GM19397 (cell line): ENCODE results near the gene AHCYL2.
"Not testable (repeated sequence)": the region's sequence is repeated elsewhere in the genome, so short reads cannot be mapped to it uniquely, and the experiment has no call there.

ENCODE experiments used
- ATAC-seq: cut with Tn5 transposase; IDR thresholded peaks from one replicate; pipeline ENCODE4 v1.9.1; 2021; ENCODE audit warnings: mild to moderate bottlenecking, moderate library complexity; ENCODE audit not compliant: unreplicated experiment

The AHCYL2 gene

DNA sequence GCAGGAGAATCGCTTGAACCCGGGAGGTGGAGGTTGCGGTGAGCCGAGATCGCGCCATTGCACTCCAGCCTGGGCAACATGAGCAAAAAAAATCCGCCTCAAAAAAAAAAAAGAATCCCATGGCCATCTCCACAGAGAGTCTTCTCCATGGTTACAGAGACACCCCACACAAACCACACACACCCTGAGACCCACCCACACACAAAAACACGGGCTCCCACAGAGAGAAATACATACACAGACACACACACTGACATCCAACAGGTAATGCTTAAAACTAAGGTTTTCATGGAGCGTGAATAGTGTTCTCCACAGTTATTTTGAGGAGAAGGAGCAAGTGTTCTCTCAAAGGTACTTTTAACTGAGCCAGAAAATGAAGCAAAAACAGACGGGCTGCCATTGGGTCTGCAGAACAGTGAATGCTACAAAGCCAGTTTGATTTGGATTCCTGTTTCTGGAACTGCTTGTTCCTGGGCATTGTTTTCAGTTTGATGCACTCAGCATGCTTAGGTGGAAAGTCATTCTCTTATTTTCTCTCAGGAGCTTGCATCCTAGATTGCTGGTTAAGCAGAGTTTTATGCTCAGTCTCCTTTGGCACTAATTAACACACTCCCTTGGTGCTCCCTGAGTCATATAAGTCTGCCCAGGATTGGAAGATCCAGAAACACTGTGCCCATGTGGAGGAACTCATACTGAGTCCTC is 15.4 kb downstream of the AHCYL2 start:
- no peak for ATAC-seq

DNA sequence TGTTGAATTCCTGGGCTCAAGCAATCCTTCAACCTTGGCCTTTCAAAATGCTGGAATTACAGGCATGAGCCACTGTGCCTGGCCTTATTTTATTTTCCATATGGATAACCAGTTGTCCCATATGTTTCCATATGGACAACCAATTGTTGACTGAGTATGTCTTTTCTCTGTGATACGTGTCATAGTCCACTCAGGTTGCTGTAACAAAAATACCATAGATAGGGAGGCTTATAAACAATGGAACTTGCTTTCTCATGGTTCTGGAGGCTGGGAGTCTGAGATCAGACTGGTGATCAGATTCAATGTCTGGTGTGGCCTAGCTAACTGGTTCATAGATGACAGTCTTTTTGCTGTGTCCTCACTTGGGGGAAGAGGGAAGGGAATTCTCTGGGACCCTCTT is 19.4 kb downstream of the AHCYL2 start:
- ATAC-seq, result no peak

DNA sequence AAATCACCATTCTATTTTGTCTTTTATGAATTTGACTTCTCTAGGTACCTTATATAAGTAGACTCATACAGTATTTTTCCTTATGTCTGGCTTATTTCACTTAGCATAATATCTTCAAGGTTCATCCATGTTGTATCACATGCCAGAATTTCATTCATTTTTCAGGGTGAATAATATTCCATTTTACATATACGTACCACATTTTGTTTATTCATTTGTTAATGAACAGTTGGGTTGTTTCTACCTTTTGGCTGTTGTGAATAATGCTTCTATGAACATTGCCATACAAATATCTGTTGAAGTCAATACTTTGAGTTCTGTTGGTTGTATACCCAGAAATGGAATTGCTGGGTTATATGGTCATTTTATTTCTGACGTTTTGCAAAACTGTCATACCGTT is 20.7 kb downstream of the AHCYL2 start:
- no peak for ATAC-seq

DNA sequence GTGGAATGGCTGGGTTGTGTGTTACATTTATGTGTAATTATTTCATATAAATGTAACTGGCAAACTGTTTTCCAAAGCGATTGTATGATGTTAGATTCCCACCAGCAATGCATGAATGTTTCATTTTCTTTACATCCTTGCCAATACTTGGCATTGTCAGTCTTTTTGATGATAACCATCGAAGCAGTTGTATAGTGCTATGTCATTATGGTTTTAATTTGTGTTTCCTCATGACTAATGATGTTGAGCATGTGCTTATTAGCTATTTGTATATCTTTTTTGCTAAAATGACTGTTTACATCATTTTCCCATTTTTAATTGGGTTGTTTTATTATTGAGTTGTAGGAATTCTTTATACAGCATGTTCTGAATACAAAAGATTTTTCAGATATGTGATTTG is 22.3 kb downstream of the AHCYL2 start:
- ATAC-seq, result no peak

DNA sequence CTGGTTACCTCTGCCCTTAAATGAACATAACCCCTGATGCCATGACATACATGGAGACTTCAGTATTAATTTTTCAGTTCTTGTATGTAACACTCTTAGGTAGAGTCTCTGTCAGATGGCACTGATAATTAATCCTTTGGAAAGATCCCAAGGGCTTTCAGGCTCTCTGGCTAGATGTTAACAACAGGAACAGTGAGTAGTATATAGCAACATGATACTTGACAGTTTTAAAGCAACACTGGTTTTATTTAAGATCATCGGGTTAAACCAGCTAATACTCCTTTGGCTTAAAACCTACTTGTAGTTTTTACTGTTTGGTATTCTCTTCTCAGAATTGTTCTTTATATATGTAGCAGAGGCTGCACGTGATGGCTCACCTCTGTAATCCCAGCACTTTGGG is 27.3 kb downstream of the AHCYL2 start:
- no peak for ATAC-seq

DNA sequence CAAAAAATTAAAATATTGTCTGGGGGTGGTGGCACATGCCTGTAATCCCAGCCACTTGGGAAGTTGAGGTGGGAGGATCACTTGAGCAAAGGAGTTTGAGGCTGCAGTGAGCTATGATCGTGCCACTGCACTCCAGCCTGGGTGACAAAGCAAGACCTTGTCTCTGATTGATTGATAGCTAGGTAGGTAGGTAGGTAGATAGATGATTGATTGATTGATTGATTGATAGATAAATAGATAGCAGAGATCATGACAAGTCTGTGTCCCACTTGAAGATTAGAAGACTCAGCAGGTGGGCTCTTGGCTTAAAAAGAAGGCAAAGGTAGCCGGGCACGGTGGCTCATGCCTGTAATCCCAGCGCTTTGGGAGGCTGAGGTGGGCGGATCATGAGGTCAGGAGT is 27.8 kb downstream of the AHCYL2 start:
- ATAC-seq, result not testable (repeated sequence)

DNA sequence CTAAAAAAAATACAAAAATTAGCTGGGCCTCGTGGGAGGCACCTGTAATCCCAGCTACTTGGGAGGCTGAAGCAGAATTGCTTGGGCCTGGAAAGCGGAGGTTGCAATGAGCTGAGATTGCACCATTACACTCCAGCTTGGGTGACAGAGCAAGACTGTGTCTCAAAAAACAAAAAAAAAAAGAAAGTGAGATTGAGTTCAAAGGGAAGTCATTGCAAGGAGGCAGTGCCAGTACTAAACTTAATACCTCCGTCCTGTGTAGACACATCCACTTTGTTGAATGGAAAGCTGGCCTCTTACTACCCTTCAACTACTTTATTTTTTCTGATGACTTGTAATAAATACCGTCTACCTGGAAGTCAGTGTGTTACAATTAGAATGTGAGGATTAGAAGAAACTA is 31.0 kb downstream of the AHCYL2 start:
- no peak for ATAC-seq

DNA sequence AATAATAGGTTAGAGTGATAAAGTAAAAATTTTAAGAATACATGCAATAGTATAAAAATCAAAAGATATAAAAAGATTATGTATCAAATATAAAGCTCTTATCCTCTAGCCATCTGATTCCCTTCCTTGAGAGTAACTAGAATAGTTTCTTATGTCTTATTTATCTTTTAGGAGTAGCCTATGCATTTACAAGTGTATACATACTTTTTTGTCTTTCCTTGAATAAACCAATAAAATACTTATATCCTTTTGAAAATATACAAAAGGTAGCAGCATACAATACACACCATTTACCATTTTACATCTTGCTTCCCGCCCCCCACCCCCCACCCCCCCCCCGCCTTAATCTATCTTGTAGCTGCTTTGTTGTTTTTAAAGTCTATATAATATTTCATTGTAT is 31.4 kb downstream of the AHCYL2 start:
- ATAC-seq, result no peak

DNA sequence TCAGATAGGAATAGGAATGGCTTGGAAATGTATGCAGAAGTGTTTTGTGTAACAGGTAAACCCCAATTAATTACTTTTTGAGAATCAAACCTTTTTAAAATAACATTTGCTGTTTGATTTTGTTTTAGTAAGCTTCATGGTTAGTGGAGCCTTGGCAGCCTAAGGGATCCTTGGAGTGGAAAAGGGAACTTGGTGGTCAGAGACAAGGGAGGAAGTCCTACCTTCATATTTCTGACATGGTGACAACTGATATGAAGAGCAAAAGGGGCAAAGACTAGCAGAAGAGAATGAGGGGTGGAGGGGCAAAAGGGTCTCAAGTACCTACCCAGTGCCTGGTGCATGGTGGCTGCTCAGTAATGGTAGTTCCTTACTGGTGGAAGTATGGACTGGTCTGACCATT is 32.3 kb downstream of the AHCYL2 start:
- no peak for ATAC-seq

DNA sequence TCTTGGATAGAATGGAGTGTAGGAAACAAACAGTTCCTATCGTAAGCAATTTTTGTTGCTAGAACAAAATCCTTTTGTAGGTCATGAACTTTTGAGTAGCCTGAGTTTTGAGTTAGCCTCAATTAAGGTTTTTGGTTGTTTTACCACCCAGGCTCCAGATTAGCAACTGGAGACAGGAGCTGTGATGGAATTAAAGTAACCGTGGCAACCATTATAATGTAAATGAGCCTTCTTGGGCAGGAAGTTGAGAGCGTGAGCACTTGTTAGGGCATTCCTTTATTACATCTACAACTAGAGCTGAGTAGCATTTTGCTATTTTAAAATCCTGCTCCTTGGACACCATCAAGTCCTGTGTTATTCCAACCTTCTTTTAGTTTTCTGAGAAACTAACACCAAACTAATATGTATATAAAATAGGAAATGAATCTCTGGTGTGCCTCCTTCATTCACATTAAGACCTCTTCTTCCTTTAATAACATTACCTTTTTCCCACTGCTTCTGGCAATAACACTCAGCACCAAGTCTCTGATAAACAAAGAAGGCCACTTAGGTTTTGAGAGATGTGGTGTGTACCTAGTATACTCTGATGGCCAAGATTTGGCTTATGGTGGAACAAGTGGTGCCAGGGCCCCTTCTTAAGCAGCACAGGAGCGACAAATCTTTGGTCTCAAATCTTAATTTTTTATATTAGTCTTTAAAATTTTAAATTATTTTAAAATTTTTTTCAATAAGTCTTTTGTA is 34.0 kb downstream of the AHCYL2 start:
- ATAC-seq, result no peak

DNA sequence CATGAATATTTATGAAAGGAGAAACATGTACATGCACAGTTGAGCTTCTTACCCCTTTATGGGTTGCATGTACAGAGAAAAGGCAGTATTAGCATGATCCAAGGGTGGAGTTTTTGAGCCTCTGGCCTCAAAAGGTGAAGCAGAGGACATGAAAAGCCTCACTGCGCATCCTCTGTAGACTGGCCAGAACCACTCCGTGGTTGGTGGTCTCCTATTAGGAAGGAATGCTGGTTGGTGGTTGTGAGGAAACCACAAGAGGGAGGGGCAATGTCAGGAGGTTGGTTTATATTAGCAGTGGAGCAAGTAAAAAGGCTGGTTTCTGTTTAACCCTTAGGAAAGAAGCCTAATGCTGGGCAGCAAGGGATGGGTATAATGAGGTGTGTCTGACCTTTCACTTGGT is 37.5 kb downstream of the AHCYL2 start:
- ATAC-seq, result no peak

DNA sequence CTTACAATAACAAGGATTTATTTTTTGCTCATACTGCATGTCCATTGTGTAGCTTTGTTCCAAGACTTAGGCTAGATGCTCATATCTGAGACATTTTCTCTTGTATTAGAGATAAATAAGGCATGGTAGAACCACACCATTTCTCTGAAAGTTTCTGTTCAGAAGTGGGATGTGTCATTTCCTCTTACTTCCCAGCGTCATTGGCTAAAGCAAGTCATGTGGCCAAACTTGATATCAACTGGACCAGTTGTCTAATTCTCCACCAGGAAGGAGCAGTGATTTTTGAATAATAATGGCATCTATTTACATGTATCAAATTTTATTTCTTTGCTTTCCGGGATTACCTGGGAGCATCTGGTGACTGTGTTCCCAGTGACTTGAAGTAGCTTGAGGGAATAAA is 38.3 kb downstream of the AHCYL2 start:
- no peak for ATAC-seq

DNA sequence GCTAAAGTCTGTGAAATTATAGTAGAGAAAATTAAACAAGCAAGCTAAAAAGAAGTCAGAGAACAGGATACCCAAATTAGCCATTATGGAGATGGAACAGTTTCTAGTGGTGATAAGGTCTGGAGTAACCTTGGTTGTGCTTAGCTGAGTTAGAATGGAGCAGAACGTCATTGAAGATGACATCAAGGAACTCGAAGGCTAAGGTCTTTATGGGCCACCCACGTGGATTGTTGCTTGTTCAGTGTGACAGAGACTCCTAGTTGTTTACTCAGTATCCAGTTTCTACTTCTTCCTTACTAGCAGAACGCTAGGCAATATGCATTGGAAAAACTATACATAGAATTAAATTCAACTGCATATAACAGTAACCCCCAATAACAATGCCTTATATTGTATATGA is 39.7 kb downstream of the AHCYL2 start:
- no peak for ATAC-seq

DNA sequence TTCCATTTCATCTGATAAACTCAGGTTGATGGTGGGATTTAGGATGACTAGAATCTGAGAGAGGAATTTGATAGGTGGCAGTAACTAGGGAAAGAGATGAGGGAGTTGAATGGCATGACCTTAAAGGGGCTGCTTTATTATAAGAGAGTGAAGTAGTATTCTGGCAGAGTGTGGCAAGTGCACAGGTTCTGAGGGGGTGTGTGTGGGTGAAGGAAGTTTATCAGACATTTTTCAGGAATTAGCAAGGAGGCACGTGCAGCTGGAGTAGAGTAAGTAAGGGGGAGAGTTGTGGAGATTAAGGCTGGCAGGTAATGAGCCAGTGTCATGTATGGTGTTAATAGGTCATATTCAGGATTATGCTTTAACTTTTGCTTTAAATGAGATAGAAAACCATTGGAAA is 40.5 kb downstream of the AHCYL2 start:
- no peak for ATAC-seq

DNA sequence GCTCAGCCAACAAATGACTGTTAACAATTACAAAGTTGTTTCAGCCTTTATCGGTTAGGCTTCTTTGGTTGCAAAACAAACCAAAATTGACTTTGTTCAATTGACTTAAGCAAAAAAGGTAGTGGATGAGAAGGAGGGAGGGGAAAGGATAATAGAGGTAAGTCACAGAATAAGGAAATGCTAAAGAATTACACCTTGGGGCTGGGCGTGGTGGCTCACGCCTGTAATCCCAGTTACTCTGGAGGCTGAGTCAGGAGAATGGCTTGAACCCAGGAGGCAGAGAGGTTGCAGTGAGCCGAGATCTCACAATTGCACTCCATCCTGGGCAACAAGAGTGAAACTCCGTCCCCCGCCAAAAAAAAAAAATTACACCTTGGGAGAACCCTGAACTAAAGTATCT is 41.4 kb downstream of the AHCYL2 start:
- no peak for ATAC-seq

DNA sequence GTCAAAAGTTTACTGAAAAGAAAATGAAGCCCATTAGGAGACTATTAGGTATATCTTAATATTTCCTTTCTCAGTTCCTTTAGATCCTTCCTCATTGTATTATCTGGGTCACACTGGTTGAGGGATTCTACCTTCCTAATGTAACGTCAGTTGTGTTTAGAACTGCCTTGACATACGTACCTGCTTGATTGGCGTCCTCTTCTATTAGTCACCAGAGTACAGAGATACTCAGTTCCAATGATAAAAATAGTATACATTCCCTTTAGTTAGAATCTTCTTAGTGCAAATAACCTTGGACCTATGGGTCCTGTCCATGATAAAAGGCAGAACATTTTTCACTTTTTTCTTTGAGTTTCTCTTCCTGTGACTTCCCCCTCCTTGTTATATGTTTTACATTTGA is 45.2 kb downstream of the AHCYL2 start:
- no peak for ATAC-seq

DNA sequence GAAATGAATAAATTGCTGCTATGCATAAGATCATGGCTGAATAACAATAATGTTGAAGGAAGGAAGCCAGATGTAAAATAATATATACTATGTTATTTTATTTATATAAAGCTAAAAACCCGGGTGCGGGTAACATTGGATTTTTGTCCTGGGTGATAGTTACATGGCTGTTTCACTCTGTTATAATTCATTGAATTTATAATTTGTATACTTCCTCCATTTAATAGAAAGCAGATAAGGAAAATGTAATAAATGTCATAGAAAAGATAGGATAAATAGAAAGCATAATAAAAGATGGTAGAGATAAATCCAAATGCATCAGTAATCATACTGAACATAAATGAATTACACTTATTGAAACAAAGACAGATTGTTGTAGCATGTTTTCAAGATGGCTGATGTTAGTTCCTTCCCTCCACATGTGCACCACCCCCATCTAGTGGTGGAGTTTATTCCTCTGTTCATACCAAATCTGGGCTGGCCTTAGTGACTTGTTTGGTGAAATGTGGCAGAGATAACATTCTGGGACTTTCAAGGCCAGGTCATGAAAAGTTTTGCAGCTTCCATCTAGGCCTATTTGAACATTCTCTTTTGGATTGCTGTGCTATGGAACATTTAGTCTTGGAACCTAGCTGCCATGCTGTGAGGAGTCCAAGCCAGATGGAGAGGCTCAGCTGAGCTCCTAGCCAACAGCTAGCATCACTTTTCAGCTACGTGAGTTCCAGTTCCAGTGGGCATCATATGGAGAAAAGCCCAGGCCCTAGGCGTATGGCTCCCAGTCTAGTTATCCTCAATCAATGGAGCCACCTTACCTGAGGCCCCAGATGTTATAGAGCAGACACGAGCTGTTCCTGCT is 46.9 kb downstream of the AHCYL2 start:
- no peak for ATAC-seq

DNA sequence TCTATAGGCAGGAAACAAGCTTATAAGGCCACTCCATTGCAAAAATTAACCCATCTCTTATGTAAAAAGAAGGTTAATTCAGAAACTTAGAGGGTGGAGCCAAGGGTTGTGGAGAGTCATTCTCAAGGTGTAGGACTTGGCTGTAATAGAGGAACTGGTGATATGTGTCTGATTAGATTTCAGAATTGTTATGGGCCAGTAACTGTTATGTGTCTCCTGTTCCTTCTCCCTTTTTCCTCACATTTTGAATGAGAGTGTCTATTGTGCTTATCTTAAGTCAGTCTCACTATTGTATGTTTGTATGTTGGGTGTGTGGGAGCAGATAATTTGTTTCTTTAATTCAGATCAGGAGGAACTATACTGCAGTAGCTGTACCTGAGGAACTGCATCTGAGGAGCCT is 49.1 kb downstream of the AHCYL2 start:
- no peak for ATAC-seq

DNA sequence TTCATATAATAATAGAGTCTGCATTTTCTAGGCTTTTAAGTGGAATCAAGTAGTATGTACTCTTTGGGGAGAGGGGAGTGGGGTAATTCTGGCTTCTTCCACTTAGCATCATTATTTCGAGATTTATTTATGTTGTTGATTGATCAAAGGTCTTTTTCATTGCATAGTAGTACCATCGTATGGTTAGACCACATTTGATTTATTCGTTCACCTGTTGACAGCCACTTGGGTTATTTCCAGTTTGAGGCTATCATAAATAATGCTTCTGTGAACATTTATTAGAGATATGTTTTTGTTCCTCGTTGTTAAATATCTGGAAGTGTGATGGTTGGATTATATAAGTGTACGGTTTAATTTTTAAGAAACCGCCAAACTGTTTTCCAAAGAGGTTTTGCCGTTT is 52.8 kb downstream of the AHCYL2 start:
- ATAC-seq, result no peak

DNA sequence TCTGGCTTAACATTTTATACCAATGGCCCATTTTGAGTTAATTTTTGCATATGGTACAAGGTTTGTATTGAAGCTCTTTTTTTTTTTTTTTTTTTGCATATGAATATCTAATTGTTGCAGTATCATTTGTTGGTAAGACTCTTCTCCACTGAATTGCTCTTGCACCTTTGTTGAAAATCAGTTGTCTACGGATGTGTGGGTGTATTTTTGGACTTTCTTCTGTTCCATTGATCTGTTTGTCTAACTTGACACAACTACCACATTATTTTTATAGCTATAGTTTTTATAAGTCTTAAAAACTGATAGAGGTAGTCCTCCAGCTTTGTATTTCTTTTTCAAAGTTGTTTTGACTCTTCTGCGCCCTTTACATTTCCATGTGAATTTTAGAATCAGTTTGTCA is 53.9 kb downstream of the AHCYL2 start:
- ATAC-seq, result no peak

DNA sequence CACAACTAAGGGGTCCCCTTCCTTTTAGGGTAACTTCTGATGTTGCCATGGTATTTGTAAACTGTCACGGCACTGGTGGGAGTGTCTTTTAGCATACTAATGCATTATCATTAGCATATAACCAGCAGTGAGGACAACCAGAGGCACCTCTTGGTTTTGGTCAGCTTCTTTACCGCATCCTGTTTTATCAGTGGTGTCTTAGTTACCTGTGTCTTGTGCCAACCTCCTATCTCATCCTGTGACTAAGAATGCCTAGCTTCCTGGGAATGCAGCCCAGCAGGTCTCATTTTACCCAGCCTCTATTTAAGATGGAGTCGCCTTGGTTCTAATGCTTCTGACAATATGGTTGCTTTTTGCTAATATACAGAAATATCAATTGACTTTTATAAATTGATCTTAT is 54.9 kb downstream of the AHCYL2 start:
- no peak for ATAC-seq

DNA sequence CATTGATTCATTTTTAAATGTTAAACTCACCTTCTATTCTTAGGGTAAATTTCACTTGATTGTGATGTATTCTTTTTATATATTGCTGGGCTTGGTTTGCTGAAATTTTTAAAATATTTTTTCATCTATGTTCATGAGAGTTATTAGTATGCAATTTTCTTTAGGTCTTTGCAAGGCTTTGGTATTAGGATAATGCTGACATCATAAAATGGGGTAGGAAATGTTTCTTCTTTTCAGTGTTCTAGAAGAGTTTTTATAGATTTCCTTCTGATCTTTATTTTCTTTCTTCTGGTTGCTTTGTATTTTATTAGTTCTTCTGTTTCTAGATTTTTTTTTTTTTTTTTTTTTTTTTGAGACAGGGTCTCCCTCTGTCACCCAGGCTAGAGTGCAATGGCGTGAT is 56.3 kb downstream of the AHCYL2 start:
- no peak for ATAC-seq
